ENCODE data around the gene VPS13C.

VPS13C gene

GRCh38 chr15:61921093-61921492 lies 139.2 kb downstream of the VPS13C start:
- DNase-seq = no peak

- DNase-seq = no peak
These were observed 142.8 kb downstream of the VPS13C start for GRCh38 chr15:61917457-61917856.

- peak; percentile 46 for DNase-seq
These were observed 144.1 kb downstream of the VPS13C start for GRCh38 chr15:61916104-61916503.

- DNase-seq = no peak
These were observed 144.6 kb downstream of the VPS13C start for GRCh38 chr15:61915640-61916039.

GRCh38 chr15:61910839-61911369 lies 149.3 kb downstream of the VPS13C start:
- DNase-seq = no peak

GRCh38 chr15:61908241-61908640 lies 152.0 kb downstream of the VPS13C start:
- DNase-seq = no peak

- no peak for DNase-seq
These were observed 152.5 kb downstream of the VPS13C start for GRCh38 chr15:61907753-61908086.

GRCh38 chr15:61906961-61907752 lies 153.1 kb downstream of the VPS13C start:
- no peak for DNase-seq

- no peak for DNase-seq
These were observed 167.1 kb downstream of the VPS13C start for GRCh38 chr15:61893146-61893545.

- no peak for DNase-seq
These were observed 168.1 kb downstream of the VPS13C start for GRCh38 chr15:61892140-61892539.

- no peak for DNase-seq
These were observed 170.1 kb downstream of the VPS13C start for GRCh38 chr15:61890106-61890505.

GRCh38 chr15:61889706-61890105 lies 170.5 kb downstream of the VPS13C start:
- DNase-seq = no peak

- no peak for DNase-seq
These were observed 172.0 kb downstream of the VPS13C start for GRCh38 chr15:61888074-61888780.

- no peak for DNase-seq
These were observed 180.2 kb downstream of the VPS13C start for GRCh38 chr15:61880084-61880483.

GRCh38 chr15:61879219-61879618 lies 181.0 kb downstream of the VPS13C start:
- no peak for DNase-seq

- peak; percentile 23 for DNase-seq
These were observed 188.2 kb downstream of the VPS13C start for GRCh38 chr15:61871926-61872522.

GRCh38 chr15:61869656-61870055 lies 190.6 kb downstream of the VPS13C start:
- no peak for DNase-seq

GRCh38 chr15:61861962-61862361 lies 198.3 kb downstream of the VPS13C start:
- DNase-seq = no peak

GRCh38 chr15:61857169-61857829 lies 202.9 kb downstream of the VPS13C start:
- no peak for DNase-seq

GRCh38 chr15:61856295-61856694 lies 204.0 kb downstream of the VPS13C start:
- no peak for DNase-seq

GRCh38 chr15:61853195-61853594 lies 207.1 kb downstream of the VPS13C start:
- no peak for DNase-seq

- no peak for DNase-seq
These were observed 208.3 kb downstream of the VPS13C start for GRCh38 chr15:61851955-61852354.

- DNase-seq = no peak
These were observed 210.8 kb downstream of the VPS13C start for GRCh38 chr15:61849447-61849846.
